Jurkat, Clone E6-1 (cell line): Measurements from ENCODE around the gene SEMA5A.
A peak's percentile ranks its signal among the peaks of the same experiment; 100 is the strongest.

Source experiments
- DNase-seq: peaks from one replicate; pipeline ENCODE4 v3.0.0-alpha.2; 2011; ENCODE audit warnings: low read depth, low spot score
- H3K4me3 ChIP-seq: 2 replicates; pipeline ENCODE4 v1.5.1; 2011; ENCODE audit warnings: mild to moderate bottlenecking, low read length, control low read depth, moderate library complexity

Gene SEMA5A

GRCh38 chr5:9124838-9125237 is 421.0 kb downstream of the SEMA5A start:
- DNase-seq = no peak

GRCh38 chr5:9124071-9124470 is 421.8 kb downstream of the SEMA5A start:
- H3K4me3 ChIP-seq = no peak overlapping the region
- DNase-seq = no peak

More at GRCh38 chr5:9124838-9125237, 421.0 kb downstream of the SEMA5A start:
- H3K4me3 ChIP-seq = no peak overlapping the region

GRCh38 chr5:9122528-9122927 is 423.3 kb downstream of the SEMA5A start:
- H3K4me3 ChIP-seq = no peak overlapping the region
- DNase-seq = no peak

- DNase-seq = no peak
Observed at GRCh38 chr5:9121597-9121996, 424.3 kb downstream of the SEMA5A start.

GRCh38 chr5:9118852-9119251 is 427.0 kb downstream of the SEMA5A start:
- no peak overlapping the region for H3K4me3 ChIP-seq
- no peak for DNase-seq

More at GRCh38 chr5:9121597-9121996, 424.3 kb downstream of the SEMA5A start:
- H3K4me3 ChIP-seq = no peak overlapping the region

GRCh38 chr5:9115093-9115492 is 430.8 kb downstream of the SEMA5A start:
- no peak overlapping the region for H3K4me3 ChIP-seq
- no peak for DNase-seq

GRCh38 chr5:9112520-9113291 is 433.2 kb downstream of the SEMA5A start:
- DNase-seq = no peak
- H3K4me3 ChIP-seq = no peak overlapping the region

- DNase-seq = no peak
- no peak overlapping the region for H3K4me3 ChIP-seq
Observed at GRCh38 chr5:9108162-9108561, 437.7 kb downstream of the SEMA5A start.

- no peak overlapping the region for H3K4me3 ChIP-seq
- no peak for DNase-seq
Observed at GRCh38 chr5:9105851-9106250, 440.0 kb downstream of the SEMA5A start.

- H3K4me3 ChIP-seq = no peak overlapping the region
- DNase-seq = no peak
Observed at GRCh38 chr5:9104571-9105339, 441.1 kb downstream of the SEMA5A start.

- no peak for DNase-seq
- no peak overlapping the region for H3K4me3 ChIP-seq
Observed at GRCh38 chr5:9103290-9103689, 442.6 kb downstream of the SEMA5A start.

- no peak overlapping the region for H3K4me3 ChIP-seq
- no peak for DNase-seq
Observed at GRCh38 chr5:9099689-9100088, 446.2 kb downstream of the SEMA5A start.

GRCh38 chr5:9098990-9099389 is 446.9 kb downstream of the SEMA5A start:
- no peak for DNase-seq
- no peak overlapping the region for H3K4me3 ChIP-seq

GRCh38 chr5:9094582-9094981 is 451.3 kb downstream of the SEMA5A start:
- DNase-seq = no peak
- H3K4me3 ChIP-seq = no peak overlapping the region

GRCh38 chr5:9091896-9092662 is 453.8 kb downstream of the SEMA5A start:
- no peak for DNase-seq
- H3K4me3 ChIP-seq = no peak overlapping the region

- no peak overlapping the region for H3K4me3 ChIP-seq
- peak; percentile 18 for DNase-seq
Observed at GRCh38 chr5:9090381-9091026, 455.4 kb downstream of the SEMA5A start.

- DNase-seq = no peak
- H3K4me3 ChIP-seq = no peak overlapping the region
Observed at GRCh38 chr5:9089893-9090292, 456.0 kb downstream of the SEMA5A start.

GRCh38 chr5:9082996-9083395 is 462.9 kb downstream of the SEMA5A start:
- DNase-seq = no peak
- H3K4me3 ChIP-seq = no peak overlapping the region

GRCh38 chr5:9072701-9073100 is 473.2 kb downstream of the SEMA5A start:
- DNase-seq = no peak
- H3K4me3 ChIP-seq = no peak overlapping the region
